CD4-positive, alpha-beta T cell treated with Interleukin-1 beta for 1 hour (primary cell): ENCODE results near the gene HDHD2.
"Not testable (repeated sequence)": the region's sequence is repeated elsewhere in the genome, so short reads cannot be mapped to it uniquely, and the experiment has no call there.

ENCODE experiments used
- DNase-seq, 2 donors: peaks; one replicate each; pipeline ENCODE4 v3.0.0-alpha.2; 2020 to 2022

The HDHD2 gene, protein sequence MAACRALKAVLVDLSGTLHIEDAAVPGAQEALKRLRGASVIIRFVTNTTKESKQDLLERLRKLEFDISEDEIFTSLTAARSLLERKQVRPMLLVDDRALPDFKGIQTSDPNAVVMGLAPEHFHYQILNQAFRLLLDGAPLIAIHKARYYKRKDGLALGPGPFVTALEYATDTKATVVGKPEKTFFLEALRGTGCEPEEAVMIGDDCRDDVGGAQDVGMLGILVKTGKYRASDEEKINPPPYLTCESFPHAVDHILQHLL

DNA sequence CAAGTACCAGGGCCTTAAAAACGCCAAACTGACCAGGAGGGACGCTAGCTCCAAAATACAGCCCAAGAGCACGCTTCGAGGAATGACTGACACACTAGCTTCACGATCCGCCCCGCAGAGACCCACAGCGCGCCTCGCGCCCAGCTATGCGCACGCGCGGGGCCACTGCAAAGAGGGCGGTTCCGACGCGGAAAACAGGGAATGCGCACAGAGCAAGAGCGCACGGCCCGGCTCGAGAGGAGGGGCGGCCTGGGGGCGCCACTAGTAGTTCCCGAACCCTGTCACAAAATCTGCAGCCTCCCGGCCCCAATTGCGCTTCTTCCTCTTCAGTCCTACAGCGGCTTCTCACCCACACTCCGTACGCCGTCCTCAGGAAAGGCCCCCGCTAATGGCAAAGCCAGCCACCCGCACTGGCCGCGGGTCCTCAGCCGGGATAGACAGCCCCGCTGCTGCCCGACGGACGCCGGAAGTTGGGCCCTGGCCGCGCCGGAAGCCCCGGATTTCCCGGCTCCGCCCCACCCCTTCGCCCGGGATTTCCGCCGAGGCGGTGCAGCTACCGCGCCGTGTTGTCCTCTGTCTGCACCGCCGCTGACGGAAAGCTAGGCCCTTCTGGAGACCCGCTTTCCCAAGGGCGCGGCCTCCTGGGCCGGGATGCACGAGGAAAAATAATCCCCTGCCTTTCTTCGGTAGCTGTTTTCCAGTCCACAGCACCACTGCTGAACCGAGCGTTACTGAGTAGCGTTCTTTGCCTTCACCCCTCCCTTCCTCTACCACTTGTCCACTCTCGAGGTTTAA, at the start of gene HDHD2:
Gene HDHD2, minus strand, starts transcription at position 472 of the 795 bp plus-strand sequence. CDS start 14,061 bp downstream, outside the sequence.
- peak; percentile 73 to 75 for DNase-seq

DNA sequence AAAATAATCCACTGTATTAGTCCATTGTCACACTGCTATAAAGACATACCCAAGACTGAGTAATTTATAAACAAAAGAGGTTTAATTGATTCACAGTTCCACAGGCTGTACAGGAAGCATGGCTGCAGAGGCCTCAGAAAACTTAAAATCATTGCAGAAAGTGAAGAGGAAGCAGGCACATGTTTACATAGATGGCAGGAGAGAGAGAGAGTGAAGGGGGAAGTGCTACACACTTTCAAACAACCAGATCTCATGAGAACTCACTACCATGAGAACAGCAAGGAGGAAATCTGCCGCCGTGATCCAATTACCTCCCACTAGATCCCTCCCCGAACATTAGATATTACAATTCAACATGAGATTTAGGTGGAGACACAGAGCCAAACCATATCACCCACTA, 45.7 kb upstream of the HDHD2 start:
- not testable (repeated sequence) for DNase-seq

DNA sequence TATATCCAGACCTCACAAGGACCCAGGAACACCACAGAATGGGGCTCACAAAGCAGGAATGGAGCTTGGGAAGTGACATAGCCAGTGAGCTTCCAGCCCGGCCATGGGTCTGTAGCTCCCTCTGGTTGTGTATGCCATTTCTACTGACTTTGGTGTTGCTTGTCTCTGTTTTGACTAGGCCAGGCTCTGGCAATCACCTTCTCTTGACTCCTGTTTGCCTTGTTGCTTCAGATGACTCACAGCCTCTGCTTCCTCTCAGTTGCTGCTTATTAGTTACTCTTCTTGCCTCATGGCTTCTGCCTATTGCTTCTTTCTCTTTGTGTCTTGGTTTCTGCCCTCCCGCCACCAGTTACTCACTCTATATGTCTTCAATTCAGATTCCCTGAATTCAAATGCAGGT, 41.7 kb upstream of the HDHD2 start:
- no peak for DNase-seq

DNA sequence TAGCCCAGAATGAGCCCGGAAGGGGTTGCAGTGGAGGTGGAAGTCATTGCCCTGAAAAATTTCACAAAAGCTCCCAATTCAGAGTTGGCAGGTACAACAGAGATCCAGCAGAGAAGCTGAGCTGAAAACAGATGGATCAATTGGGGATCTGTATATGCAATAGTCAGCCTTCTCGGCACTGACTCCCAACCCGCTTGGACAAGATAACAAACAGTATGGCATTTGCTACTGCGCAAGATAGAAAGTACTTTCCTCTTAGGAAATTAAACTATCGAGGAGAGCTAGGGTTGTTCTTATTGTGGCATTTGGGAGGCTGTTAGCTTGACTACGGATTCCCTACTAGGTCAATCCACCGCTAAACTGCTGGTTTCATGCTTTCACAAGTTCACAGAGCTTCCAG, 37.4 kb upstream of the HDHD2 start:
- no peak for DNase-seq

DNA sequence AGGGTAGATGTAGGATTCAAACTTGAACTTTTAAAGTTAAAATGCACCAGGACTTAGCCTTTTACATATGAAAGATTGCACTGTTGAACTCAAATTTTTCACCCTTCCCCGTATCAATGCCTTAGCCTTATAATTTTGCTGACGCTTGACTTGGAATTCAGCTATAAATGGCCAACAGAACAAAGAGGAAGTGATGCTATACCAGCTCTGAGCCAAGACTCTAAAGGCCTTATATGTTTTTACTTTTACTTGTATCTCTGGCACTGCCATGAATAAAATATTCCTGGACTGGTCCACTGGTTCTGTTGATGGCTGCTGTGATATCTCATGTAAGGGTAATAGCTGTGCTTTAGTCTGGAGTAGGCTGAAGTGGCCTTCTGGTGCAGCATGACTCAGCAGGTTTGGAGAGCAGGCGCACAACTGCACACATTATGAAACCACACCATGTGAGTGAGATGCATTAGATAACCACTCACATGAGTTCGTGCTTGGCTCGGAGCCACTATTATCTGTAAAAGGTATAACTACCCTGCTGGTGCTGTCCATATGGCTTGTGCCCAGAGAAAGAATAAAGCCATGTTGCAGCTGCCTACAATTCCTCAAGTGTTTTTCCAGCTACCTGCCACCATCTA, 34.2 kb upstream of the HDHD2 start:
- DNase-seq: peak in 1 of 2 donors; percentile 8

DNA sequence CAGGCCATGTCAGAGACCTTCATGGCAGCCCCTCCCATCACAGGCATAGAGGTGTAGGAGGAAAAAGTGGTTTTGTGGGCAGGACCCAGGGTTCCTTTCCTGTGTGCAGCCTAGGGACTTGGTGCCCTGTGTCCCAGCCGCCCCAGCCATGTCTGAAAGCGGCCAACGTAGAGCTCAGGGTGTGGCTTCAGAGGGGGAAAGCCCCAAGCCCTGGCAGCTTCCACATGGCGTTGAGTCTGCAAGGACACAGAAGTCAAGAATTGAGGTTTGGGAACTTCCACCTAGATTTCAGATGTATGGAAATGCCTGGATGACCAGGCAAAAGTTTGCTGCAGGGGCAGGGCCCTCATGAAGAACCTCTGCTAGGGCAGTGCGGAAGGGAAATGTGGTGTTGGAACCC, 31.9 kb upstream of the HDHD2 start:
- DNase-seq: not testable (repeated sequence)

DNA sequence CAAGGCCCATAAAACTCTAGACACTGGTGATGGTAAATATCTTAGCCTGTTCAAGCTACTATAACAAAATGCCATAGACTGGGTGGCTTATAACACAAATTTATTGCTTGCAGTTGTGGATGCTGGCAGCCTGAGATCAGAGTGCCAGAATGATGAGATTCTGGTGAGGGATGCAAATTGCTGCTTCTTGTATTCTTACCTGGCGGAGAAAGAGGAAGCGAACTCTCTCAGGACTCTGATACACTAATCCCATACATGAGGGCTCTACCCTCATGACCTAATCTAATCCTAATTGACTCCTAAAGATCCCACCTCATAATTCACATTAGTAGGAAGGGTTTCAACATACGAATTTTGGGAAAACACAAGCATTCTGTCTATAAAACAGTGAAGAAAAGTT, 30.5 kb upstream of the HDHD2 start:
- DNase-seq: no peak

DNA sequence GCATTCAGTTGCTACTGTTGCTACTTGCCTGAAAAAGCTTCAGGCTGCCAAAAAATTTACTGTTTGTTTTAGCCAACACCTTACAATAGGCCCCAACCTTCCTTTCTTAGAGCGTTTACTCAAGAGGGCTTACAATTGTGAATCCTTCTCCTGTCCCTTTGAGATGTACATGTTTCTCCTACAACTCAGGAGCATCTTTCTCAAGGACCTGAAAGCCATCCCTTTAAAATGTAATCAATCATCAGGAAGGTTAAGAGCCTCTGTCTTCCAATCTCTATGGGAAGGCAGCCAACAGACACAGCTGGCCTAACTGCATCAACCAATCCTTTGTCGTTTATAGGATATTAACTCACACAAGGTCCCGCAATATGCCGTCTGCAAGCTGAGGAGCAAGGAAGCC, 29.2 kb upstream of the HDHD2 start:
- DNase-seq: no peak

DNA sequence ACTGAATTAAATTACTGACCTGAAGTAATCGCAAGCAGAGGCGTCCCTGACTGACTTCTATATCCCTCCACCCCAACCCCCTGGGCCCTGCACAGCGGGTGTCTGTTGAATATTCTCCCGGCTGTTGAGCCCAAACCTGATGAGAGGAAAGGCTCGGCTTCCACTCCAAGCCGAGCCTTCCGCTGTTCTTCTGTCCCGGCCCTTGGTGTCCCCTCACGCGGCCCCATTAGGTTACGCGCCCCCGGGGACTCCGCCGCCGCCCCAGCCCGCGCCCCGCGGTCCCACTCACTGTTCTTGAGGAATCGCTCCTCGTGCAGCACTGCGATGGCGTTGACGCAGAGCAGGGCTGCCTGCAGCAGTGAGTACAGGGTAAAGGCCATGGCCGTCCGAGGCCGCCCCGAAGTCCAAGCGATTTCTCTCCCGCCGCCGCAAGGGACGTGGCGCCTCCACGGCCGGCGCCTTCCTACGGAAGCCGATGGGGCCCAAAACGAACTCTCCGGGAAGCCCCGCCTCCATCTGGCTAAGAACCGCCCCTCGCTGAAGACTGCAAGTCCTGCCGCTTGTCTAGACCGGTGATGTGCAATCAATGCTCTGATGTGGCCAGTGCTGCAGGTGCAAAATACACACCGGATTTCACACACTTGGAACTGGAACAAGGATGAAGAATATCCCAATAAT, 25.7 kb upstream of the HDHD2 start, which contains the start of gene IER3IP1:
Gene IER3IP1, minus strand, starts transcription at position 467 of the 678 bp plus-strand sequence. Its CDS starts 87 bp downstream, at position 380.
- peak; percentile 86 to 91 for DNase-seq

DNA sequence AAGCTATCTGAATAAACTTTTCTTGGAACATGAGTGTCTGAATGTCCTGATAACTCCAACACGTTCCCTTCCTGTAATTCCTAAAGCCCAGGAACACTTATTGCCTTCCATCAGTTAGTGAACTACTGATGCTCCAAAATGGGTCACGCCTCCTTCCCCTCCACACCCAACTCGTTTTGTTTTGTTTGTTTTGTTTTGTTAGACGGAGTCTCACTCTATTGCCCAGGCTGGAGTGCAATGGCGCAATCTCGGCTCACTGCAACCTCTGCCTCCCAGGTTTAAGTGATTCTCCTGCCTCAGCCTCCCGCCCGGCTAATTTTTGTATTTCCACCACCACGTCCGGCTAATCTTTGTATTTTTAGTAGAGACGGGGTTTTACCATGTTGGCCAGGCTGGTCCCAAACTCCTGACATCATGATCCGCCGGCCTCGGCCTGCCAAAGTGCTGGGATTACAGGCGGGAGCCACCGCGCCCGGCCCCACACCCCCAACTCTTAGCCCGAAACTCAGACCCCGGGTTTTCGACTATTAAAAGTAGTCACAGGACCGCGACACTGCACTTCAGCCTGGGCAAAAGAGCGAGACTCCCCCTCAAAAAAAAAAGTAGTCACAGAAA, 25.1 kb upstream of the HDHD2 start:
- no peak for DNase-seq

DNA sequence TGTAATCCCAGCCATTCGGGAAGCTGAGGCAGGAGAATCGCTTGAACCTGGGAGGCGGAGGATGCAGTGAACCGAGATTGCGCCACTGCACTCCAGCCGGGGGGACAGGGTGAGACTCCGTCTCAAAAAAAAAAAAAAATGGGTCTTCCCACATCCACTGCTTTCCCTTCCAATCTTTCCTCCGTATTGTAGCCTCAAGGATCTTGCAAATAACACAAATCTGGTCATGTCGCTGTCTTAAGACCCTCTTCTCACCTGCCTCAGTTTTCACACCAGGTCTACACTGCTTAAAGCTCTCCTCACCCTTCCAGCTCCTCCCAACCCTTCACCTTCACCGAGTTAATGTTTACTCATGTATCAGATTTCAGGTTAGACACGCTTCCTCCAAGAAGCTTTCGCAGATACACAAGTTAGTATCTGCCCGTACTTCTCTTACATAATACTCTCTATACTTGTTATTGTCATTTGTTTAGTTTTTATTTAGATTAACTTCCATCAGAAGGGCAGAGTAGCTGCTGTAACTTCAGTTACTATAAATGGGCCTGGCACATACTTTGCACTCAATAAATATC, 24.3 kb upstream of the HDHD2 start:
- DNase-seq: no peak

DNA sequence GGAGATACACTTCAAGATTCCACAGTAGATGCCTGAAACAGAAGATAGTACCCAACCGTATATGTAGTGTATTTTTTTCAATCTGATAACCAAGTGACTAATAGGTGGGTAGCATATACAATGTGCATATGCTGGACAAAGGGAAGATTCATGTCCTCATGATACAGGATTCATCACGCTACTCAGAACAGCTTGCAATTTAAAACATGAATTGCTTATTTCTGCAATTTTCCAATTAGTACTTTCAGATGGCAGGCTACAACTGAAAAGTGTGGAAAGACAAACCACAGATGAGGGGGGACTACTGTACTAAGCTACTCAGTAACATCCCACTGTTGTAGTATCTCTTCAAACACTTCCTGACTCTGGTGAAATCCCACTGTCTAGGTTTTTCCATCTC, 22.2 kb upstream of the HDHD2 start:
- no peak for DNase-seq

DNA sequence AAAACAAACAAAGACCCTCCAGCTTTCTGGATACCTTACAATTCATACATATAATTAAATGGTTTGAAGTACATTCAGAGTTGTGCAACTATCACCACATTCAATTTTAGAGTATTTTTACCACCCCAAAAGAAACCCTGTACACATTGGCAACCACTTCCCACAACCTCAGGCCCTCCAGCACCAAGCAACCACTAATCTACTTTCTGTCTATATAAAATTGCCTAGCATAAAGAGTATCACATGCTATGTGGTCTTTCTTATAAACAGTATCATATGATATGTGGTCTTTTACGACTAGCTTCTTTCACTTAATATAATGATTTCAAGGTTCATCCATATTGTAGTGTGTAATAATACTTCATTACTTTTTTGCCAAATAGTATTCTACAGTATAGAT, 18.6 kb upstream of the HDHD2 start:
- no peak for DNase-seq

DNA sequence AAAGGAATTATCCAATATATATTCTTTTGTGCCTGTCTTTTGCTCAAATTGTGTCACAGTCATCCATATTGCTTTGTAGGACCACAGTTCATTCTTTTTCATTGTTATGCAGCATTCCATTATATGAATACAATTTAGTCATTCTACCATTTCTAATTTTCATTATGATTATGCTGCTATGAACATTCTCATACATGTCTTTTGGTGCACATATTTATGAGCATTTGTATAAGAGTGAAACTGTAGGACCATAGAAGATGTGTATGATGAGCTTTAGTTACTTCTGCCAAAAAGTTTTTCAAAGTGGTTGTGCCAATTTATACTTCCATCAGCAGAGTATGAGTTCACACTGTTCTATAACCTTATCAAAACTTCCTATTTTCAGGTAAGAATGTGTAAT, 18.2 kb upstream of the HDHD2 start:
- no peak for DNase-seq

DNA sequence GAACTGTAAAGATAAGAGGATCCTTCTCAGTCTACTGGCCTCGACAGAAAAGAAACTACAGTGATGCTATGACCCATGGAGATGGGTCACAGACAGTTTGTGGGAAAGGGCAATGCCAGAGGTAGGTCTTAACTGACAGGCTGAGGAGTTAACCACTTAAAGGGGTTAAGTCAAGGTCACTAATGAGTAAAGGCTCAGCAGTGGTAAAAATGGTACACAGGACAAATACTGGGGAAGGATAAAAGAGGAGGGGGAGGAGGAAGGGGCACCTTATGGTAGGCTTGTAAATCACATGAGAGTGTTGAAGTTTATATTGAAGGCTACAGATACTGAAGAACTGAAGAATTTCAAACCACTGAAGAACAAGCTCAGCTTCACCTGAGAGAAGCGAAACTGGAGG, 16.0 kb upstream of the HDHD2 start:
- no peak for DNase-seq

DNA sequence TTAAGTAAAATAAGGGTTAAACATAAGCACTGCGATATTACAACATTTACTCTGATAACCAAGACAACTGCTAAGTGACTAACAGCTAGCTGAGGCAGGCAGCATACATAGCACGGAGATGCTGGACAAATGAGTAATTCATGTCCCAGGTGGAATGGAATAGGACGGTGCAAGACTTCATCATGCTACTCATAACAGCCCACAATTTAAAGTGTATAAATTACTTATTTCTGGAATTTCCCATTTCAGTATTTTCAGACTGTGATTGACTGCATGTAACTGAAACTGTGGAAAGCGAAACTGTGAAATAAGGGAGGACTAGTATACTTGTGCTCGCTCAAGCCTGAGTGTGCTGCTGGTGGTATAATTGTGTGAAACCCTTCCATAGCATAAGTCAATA, 12.9 kb upstream of the HDHD2 start:
- no peak for DNase-seq

DNA sequence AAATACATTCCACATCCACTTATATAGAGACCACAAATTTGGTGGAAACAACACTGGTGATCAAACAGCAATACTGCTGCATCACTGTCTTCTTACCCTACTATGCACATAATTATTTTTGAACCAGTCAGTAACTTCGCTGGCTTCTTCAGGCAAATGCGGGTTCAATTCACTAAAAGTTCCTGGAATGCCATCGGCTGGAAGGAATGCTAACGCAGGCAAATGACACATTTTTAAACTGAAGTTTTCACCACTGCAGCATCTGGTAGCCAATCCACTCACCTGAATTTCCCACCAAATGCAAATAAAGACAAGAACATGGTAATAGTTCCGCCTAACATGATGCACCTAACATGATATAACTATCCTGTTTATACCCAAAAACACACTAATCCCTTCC, 10.0 kb upstream of the HDHD2 start:
- DNase-seq: no peak

DNA sequence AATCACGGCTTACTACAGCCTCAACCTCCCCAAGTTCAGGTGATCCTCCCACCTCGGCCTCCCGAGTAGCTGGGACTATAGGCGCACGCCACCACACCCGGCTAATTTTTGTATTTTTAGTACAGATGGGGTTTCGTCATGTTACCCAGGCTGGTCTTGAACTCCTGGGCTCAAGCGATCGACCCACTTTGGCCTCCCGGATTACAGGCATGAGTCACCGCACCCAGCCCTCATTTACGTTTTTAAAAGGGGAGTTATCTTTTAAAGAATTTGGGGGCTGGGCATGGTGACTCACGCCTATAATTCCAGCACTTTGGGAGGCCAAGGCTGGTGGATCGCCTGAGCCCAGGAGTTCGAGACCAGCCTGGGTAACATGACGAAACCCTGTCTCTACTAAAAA, 8.1 kb upstream of the HDHD2 start:
- DNase-seq: not testable (repeated sequence)

DNA sequence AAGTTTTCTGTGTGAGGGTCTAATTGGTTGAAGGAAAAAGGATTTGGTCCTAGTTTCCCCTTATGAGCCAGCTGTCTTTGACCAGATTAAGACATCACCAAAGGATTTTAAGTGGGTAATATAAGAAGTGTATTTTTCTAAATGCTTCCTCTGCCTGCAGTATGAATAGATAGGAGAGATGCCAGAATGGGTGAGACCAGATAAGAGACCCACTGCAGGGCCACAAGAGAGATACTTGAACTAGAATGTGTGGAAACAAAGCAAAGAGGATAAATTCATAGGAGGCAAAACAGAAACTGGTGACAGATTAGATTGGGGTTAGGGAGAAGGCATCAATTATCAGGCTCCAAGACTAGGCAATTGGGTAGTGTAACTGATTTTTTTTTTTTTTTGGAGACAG, 1.1 kb upstream of the HDHD2 start:
- DNase-seq: no peak

DNA sequence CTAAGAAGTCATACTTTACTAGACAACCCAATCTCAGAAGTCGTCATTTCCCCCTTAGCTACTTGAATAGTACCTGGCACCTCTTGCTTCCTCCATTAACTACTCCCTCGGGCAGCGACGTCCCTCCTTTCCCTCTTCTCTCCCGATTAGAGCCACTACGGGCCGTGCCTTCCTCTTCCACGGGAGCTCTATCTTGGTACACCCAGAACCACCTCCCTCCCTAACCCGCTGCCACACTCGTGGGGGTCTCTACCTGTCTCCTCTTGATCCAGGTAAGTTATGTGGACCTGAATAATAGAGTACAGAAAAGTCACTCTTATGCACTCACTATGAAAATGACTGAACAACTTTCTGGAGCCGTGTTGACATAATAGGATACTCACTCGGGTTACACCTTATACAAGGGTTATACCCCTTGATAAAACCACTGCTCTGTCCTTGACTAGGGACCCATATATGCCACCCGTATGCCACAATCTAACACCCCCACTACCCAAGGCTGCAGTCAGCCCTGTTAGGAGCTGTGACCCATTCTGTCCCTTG, 595 bp upstream of the HDHD2 start:
- DNase-seq: peak in 1 of 2 donors; percentile 2

DNA sequence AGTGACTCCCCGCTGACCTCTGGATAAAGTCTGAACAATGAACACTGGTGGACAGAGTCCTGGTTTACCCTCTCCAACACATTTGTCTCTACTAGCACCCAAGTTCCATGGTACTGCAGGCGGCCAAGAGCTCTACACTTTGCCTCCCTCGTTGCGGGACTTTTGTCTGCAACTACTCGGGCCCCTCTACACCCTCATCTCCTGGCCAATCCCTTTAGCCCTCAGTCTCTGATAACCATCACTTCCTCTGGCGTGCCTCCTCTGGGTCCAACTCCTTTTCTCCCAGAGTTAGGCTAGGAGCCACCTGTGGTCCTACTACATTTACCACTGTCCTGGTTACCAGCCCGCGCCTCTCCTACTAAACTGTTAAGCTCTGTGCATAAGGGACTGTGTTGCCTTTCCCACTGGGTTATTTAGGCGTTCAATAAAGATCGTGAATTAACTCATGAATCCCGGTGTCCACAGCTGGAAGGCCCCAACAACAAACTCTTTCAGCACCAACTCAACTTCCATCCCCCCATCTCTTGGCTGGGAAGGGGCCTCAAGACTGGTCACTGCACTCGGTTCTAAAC, 757 bp downstream of the HDHD2 start:
- no peak for DNase-seq

DNA sequence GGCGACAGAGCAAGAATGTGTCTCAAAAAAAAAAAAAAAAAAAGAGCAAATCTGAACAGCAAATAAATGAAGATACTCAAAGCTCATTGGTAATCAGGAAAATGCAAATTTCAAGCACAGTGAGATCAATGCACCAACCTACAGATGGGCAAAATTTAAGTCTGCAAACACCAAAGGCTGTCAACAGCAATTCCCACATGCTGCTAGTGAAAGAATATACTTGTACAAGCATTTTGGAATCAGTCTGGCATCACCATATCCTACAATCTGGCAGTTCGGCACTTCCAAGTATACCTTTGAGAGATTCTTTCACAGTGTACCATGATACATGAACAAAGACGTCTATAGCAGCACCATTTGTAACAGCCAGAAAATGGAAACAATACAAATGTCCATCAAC, 4.1 kb downstream of the HDHD2 start:
- DNase-seq: no peak
